Suprapubic skin (tissue), 4 donors: Measurements from ENCODE around the gene PTPRJ.

Experiments
- CTCF ChIP-seq, 2 donors: fragments of 200-600 bp in 1 of 2; fragments of 450-650 bp in 1 of 2; sonication (generic) in 1 of 2; IDR thresholded peaks; one replicate each; pipeline ENCODE4 v1.5.1; 2016 to 2019; ENCODE audit warnings: antibody characterized with exemption in 2 of 2, mild to moderate bottlenecking in 1 of 2, moderate library complexity in 1 of 2
- EP300 ChIP-seq: sonication (generic); formaldehyde crosslinking; IDR thresholded peaks from one replicate; pipeline ENCODE4 v1.6.1; 2017; ENCODE audit warnings: antibody characterized with exemption
- POLR2A ChIP-seq, 2 donors: fragments of 450-650 bp; IDR thresholded peaks; one replicate each; pipeline ENCODE4 v1.6.1; 2017; ENCODE audit warnings: antibody characterized with exemption in 2 of 2, mild to moderate bottlenecking in 2 of 2, moderate library complexity in 2 of 2
- POLR2AphosphoS5 ChIP-seq, 3 donors: sonication (generic); formaldehyde crosslinking; IDR thresholded peaks; one replicate each; pipeline ENCODE4 v1.6.1; 2017; ENCODE audit warnings: antibody characterized with exemption in 3 of 3

GRCh38 chr11:48094643-48095339, 114.4 kb downstream of the PTPRJ start:
- TF ChIP-seq CTCF (IDR thresholded peaks at IDR 0.05), result no peak
- TF ChIP-seq POLR2AphosphoS5 (IDR thresholded peaks at IDR 0.05), result no peak
- no peak for TF ChIP-seq POLR2A (IDR thresholded peaks at IDR 0.05)
- no peak for TF ChIP-seq EP300
